Breast epithelium (tissue), 4 donors: ENCODE data around the gene MAPK11. TPM values are rescaled to one million over a fixed set of nuclear protein-coding genes. Genes with fewer than 3 reads are reported as not detected.
A peak's percentile ranks its signal among the peaks of the same experiment; 100 is the strongest.

Experiments used
- DNase-seq, 2 donors: peaks; one replicate each; pipeline ENCODE4 v3.0.0-alpha.2; 2019; ENCODE audit warnings: low spot score in 2 of 2
- H3K27ac ChIP-seq, 2 donors: fragments of 200-600 bp; sonication (generic) in 1 of 2; one replicate each; pipeline ENCODE4 v1.5.1; 2016 to 2019; ENCODE audit warnings: mild to moderate bottlenecking in 1 of 2
- H3K27me3 ChIP-seq, 2 donors: fragments of 200-600 bp; sonication (generic) in 1 of 2; one replicate each; pipeline versions ENCODE4 v1.5.1 to v1.6.0; 2017 to 2019; ENCODE audit warnings: control low read depth in 1 of 2, mild to moderate bottlenecking in 1 of 2
- H3K36me3 ChIP-seq: fragments of 200-600 bp; one replicate; pipeline ENCODE4 v1.5.1; 2019
- H3K4me1 ChIP-seq, 2 donors: fragments of 200-600 bp; sonication (generic); one replicate each; pipeline ENCODE4 v1.5.1; 2016 to 2019; ENCODE audit warnings: control low read depth in 1 of 2
- H3K4me3 ChIP-seq, 3 donors: fragments of 200-600 bp; sonication (generic); 1 replicate in 2 of 3; 2 replicates in 1 of 3; pipeline ENCODE4 v1.5.1; 2016 to 2019; ENCODE audit warnings: mild to moderate bottlenecking in 3 of 3, moderate library complexity in 2 of 3
- H3K9me3 ChIP-seq, 2 donors: fragments of 200-600 bp; sonication (generic) in 1 of 2; one replicate each; pipeline ENCODE4 v1.5.1; 2016 to 2019; ENCODE audit warnings: control low read depth in 1 of 2
- POLR2A ChIP-seq: fragments of 450-650 bp; IDR thresholded peaks from one replicate; pipeline ENCODE4 v1.6.1; 2016; ENCODE audit warnings: antibody characterized with exemption, mild to moderate bottlenecking, moderate library complexity
- POLR2AphosphoS5 ChIP-seq, 3 donors: sonication (generic); formaldehyde crosslinking; IDR thresholded peaks; one replicate each; pipeline ENCODE4 v1.6.1; 2017; ENCODE audit warnings: antibody characterized with exemption in 3 of 3
- intact Hi-C: fragments of 100-400 bp; cut with DNase I; formaldehyde crosslinking; loops from one replicate; pipeline ENCODE4 v1.15.1; 2023; ENCODE audit warnings: low total_unique reads
- total RNA-seq, 3 donors: library from RNA; depleted of rRNA; stranded (reverse); fragments of >200 nt; gene quantifications; one replicate each; pipeline ENCODE4 v1.1.0, GENCODE V29; 2016
- TF ChIP-seq, protein P1 (sequence below), 3 donors: fragments of 450-650 bp; IDR thresholded peaks; one replicate each; pipeline ENCODE4 v1.5.1; 2016 to 2017; ENCODE audit warnings: antibody characterized with exemption in 3 of 3, mild to moderate bottlenecking in 3 of 3, moderate library complexity in 3 of 3

Gene MAPK11
- total RNA-seq, 3 donors from 2014 or later = 5.7 to 16.5 (median 13.4) TPM

DNA sequence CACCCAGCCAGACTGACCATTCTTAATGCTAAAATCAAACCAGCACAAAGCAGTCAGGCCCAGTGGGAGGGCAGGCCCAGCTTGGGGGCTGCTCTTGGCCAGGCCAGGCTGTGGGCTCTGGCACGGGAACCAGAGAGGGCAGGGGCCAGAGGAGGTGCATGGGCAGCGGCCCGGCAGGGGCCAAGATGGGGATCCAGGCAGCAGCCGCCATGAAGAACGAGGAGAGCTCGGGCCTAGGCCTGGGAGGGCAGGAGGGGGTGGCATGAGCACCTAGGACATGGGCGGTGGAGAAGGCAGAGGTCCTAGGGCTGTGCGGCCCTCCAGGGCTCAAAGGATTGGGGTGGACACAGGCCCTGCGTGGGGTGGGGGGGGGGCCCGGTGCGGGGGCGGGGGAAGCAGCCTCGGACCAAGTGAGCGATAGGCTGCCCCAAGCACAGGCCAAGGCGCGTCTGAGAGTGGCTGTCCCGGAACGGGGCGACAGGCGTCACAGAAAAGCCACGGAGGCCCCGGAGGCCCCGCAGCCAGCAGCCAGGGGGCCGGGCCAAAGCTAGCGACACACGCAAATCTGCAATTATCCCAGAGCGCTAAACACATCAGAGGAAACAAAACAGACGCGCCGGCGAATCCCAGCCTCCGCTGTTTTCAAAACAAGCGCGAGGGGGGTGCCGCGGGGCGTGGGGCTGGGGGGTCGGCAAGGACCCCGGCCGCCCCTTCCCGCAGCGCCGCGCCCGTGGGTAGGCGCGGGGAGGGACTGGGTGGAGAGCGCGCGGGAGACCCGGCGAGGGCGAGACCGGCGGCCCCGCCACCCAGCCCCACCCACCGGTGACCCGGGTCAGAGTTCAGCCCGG, 29.0 kb upstream of the MAPK11 start:
- Histone ChIP-seq H3K27ac (peak overlapping the region; percentile 94 to 98), H3K4me1 (peaks cover 65 to 68% of the 10 kb centered on the region in 2 donors), H3K9me3 (no peaks in the 10 kb centered on the region), H3K4me3 (peak overlapping the region; percentile 32 to 73 (median 41)), H3K27me3 (no peaks in the 10 kb centered on the region), H3K36me3 (no peaks in the 10 kb centered on the region)
- intact Hi-C loops = no loop called here
- TF ChIP-seq POLR2AphosphoS5 (IDR thresholded peaks at IDR 0.05) (no peak), POLR2A (no peak)
- TF ChIP-seq, protein P1, sequence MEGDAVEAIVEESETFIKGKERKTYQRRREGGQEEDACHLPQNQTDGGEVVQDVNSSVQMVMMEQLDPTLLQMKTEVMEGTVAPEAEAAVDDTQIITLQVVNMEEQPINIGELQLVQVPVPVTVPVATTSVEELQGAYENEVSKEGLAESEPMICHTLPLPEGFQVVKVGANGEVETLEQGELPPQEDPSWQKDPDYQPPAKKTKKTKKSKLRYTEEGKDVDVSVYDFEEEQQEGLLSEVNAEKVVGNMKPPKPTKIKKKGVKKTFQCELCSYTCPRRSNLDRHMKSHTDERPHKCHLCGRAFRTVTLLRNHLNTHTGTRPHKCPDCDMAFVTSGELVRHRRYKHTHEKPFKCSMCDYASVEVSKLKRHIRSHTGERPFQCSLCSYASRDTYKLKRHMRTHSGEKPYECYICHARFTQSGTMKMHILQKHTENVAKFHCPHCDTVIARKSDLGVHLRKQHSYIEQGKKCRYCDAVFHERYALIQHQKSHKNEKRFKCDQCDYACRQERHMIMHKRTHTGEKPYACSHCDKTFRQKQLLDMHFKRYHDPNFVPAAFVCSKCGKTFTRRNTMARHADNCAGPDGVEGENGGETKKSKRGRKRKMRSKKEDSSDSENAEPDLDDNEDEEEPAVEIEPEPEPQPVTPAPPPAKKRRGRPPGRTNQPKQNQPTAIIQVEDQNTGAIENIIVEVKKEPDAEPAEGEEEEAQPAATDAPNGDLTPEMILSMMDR (IDR thresholded peaks at IDR 0.05) = no peak
- no peak for DNase-seq

DNA sequence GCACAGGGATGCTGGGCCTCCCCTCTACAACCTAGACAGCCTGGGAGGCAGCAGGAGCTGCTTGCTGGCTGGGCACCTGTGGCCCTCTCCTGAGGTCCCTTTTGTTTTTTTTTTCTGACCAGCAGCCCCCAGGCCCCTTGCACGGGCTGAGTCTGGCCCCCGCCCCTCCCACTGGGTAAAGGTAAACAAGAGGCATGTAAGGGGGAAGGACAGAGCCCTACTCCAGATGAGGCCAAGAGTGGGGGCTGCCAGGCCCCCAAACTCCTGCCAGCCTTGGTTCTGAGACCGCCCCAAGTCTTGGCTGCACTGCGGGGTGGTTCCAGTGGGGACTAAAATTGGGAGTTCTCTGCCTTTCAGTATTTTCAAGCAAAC, 28.1 kb upstream of the MAPK11 start:
- no peaks in the 10 kb centered on the region for H3K27me3 ChIP-seq
- DNase-seq = no peak
- no peaks in the 10 kb centered on the region for H3K9me3 ChIP-seq
- intact Hi-C loops = no loop called here
- H3K4me3 ChIP-seq = no peak overlapping the region
- H3K36me3 ChIP-seq = no peaks in the 10 kb centered on the region
- peaks cover 66% of the 10 kb centered on the region in 2 donors for H3K4me1 ChIP-seq
- TF ChIP-seq POLR2A (no peak), POLR2AphosphoS5 (IDR thresholded peaks at IDR 0.05) (no peak)
- TF ChIP-seq, protein P1 (IDR thresholded peaks at IDR 0.05) = no peak
- peak overlapping the region; percentile 94 to 98 for H3K27ac ChIP-seq

DNA sequence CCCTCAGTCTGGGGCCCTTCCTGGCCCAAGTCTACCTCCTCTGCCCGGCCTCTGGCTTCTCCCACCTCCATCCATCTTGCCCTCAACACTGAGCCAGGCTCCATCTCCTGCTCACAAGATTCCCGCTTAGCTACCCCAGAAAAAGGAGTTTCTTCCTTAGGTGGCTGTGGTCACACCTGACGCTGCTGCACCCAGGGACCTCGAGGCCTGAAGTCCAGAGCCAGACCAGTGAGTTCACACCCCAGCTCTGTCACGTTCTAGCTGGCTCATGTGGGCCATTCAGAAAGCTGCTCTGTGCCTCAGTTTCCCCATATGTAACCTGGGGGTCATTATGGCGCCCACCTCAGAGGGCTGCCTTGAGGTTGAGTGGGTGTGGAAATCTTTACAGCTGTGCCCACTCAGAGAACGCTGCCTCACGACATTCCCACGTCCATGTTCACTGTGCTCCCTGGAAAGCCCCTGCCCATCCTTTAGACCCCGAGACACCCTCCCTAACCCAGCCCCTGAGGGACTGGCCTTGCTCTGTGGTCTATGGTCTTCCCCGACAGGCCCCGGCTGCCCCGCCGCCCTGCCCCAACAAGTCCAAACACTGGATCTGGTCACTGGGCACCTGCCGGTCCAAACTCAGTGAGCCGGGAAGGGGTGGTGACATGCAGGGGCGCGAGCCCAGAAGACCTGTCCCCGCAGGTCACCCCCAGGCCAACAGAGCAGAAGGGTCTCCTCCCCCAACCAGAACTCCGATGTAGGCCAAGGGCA, 27.5 kb upstream of the MAPK11 start:
- H3K9me3 ChIP-seq = no peaks in the 10 kb centered on the region
- intact Hi-C loops = no loop called here
- no peak for TF ChIP-seq POLR2AphosphoS5 (IDR thresholded peaks at IDR 0.05)
- TF ChIP-seq, protein P1 (IDR thresholded peaks at IDR 0.05) = no peak
- TF ChIP-seq POLR2A = no peak
- no peaks in the 10 kb centered on the region for H3K36me3 ChIP-seq
- no peak for DNase-seq
- H3K4me3 ChIP-seq = peak overlapping the region in 1 of 3 donors; percentile 42
- no peaks in the 10 kb centered on the region for H3K27me3 ChIP-seq
- H3K27ac ChIP-seq = peak overlapping the region; percentile 94 to 98
- peaks cover 66% of the 10 kb centered on the region in 2 donors for H3K4me1 ChIP-seq

DNA sequence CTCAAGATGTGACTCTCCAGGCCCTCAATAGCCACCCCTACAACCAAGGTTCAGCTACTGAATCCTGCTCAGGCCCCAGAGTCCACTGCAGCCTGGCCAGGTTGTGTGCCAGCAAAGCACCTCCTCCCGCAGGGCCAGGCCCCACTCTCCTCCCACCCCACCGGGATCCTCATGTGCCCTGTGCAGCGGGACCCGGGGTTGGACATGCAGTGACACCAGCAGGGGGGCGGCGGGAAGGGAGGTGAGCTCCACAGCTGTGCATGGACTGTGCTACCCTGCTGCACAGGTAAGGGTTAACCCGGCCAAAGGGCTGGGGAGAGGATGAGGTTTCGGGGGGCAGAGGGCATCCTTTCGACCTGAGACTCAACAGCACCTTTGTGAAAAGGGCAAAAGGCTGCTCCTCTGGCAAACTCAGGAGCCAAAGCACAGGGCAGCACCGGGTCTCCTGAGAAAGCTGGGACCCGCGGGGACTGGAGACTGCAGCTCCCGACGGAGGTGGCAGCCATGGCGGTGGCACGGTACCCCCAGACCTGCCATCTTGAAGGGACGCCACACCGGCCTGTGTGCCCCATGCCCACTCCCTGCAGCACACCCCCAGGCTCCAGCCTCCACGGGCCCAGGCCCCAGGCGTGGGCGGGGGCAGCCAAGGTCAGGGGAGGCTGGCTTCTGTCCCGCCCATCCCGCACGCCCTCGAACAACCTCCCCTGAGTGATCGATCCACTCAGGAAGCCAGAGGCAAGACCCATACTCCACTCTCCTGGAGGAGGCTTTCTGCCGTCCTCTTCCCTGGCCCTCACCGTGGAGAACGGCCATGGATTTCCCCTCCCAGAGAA, 26.7 kb upstream of the MAPK11 start:
- Histone ChIP-seq H3K4me1 (peaks cover 58 to 60% of the 10 kb centered on the region in 2 donors), H3K9me3 (no peaks in the 10 kb centered on the region), H3K27ac (peak overlapping the region; percentile 94 to 98), H3K27me3 (no peaks in the 10 kb centered on the region), H3K4me3 (peak overlapping the region in 1 of 3 donors; percentile 42), H3K36me3 (no peaks in the 10 kb centered on the region)
- intact Hi-C loops = no loop called here
- TF ChIP-seq, protein P1 (IDR thresholded peaks at IDR 0.05) = no peak
- TF ChIP-seq POLR2AphosphoS5 (IDR thresholded peaks at IDR 0.05) = no peak
- TF ChIP-seq POLR2A = no peak
- no peak for DNase-seq
